Effector CD8-positive, alpha-beta T cell (primary cell): ENCODE measurements around the gene MAGOHB.
A peak's percentile ranks its signal among the peaks of the same experiment; 100 is the strongest.
"Not testable (repeated sequence)": the region's sequence is repeated elsewhere in the genome, so short reads cannot be mapped to it uniquely, and the experiment has no call there.

Experiments used
- DNase-seq: peaks from one replicate; lab custom pipeline; 2025; lab: John Stamatoyannopoulos, UW

Gene MAGOHB

GRCh38 chr12:10612984-10613348, 443 bp downstream of the MAGOHB start:
- DNase-seq, result no peak

DNA sequence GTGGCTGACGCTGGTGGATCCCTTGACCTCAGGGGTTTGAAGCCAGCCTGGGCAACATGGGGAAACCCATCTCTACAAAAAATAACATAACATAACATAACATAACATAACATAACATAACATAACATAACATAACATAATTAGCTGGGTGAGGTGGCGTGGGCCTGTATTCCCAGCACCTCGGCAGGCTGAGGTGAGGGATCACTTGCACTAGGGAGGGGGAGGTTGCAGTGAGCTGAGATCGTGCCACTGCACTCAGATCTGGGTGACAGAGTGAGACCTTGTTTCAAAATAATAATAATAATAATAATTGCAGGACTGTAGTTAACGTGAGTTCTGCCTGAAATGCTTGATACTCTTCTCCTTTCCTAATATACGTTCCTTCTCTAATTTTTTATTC, 1.3 kb downstream of the MAGOHB start:
- no peak for DNase-seq

- not testable (repeated sequence) for DNase-seq
Measured at GRCh38 chr12:10611258-10611657, 2.2 kb downstream of the MAGOHB start.

GRCh38 chr12:10610188-10610587, 3.2 kb downstream of the MAGOHB start:
- no peak for DNase-seq

- no peak for DNase-seq
Measured at GRCh38 chr12:10607885-10608458, 5.4 kb downstream of the MAGOHB start.

- no peak for DNase-seq
Measured at GRCh38 chr12:10601860-10602259, 11.5 kb downstream of the MAGOHB start.

- DNase-seq, result no peak
Measured at GRCh38 chr12:10600988-10601387, 12.4 kb downstream of the MAGOHB start.

- no peak for DNase-seq
Measured at GRCh38 chr12:10595881-10596280, 17.5 kb downstream of the MAGOHB start.

DNA sequence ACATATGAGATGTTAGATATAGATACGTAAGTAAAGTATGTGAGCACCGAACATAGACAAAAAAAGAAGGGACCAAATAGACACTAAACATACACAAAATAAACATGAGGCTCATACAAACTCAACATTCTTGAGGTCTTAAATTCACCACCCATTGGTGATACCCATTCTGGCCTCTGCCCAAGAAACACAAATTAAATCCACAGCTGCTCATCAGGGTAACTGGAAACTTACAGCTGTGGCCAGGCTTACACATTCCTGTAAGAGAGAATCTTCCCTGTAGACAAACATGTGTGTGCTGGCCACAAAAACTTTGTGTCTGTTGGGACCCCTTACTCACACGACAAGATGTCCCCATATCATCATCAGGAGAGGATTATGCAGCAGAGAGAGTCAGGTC, 22.4 kb downstream of the MAGOHB start:
- no peak for DNase-seq

GRCh38 chr12:10584415-10584814, 29.0 kb downstream of the MAGOHB start:
- no peak for DNase-seq

GRCh38 chr12:10582704-10583103, 30.7 kb downstream of the MAGOHB start:
- no peak for DNase-seq

DNA sequence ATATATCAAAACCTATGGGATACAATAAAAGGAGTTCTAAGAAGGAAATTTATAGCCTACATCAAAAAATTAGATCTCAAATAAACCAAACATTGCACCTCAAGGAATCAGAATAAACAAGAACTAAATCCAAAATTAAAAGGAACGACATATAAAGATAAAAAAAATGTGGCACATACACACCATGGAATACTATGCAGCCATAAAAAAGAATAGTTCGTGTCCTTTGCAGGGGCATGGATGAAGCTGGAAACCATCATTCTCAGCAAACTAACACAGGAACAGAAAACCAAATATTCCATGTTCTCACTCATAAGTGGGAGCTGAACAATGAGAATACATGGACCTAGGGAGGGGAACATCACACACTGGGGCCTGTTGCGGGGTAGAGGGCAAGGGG, 31.3 kb downstream of the MAGOHB start:
- DNase-seq, result not testable (repeated sequence)

DNA sequence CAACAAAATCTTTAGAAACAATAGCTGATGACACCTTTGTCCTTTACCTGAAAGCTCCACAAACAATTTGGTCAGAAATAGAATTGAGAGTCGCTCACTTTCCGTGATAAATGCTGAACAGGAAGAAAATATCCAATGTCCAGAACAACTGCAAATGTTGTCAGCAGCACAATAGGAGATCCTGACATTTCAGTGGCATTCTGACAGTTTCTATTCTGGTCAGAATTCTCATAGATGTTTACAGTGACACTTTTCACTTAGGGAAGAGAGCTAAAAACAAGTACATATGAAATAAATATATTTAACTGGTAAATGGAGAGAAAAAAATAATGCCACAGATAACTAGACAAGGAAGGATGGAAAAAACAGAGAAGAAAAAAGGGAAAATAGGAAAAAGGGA, 39.1 kb downstream of the MAGOHB start:
- DNase-seq, result no peak

- not testable (repeated sequence) for DNase-seq
Measured at GRCh38 chr12:10572021-10572490, 41.4 kb downstream of the MAGOHB start.

DNA sequence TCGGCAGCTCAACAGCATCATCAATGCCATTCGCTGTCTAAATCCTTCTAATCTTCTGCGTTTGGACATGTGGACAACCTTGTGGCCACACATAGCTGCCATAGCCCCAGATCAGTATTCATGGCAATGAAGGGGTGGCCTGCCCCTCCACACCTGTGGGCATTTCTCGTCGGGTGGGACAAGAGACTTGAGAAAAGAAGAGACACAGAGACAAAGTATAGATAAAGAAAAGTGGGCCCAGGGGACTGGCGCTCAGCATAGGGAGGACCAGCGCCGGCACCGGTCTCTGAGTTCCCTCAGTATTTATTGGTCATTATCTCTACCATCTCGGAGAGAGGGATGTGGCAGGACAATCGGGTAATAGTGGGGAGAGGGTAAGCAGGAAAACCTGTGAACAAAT, 42.3 kb downstream of the MAGOHB start:
- DNase-seq, result no peak

DNA sequence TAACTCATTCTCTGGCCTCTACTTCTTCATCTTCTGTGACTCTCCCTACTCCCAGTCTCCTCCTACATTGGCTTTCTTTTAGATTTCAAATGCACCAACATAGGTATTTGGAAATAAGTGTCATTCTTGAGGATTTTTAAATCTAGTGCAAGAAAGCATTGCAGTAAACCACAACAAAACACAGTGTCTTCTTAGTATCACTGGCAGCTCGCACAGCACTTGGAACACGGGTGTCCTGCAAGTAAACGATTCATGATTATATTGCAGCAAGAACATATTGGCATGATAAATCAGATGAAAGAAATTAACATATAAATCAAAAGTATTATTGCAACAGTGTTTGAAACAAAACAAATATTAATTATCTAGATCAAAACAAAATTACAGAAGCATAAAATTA, 45.6 kb downstream of the MAGOHB start:
- DNase-seq, result no peak

- DNase-seq, result no peak
Measured at GRCh38 chr12:10563966-10564365, 49.4 kb downstream of the MAGOHB start.

DNA sequence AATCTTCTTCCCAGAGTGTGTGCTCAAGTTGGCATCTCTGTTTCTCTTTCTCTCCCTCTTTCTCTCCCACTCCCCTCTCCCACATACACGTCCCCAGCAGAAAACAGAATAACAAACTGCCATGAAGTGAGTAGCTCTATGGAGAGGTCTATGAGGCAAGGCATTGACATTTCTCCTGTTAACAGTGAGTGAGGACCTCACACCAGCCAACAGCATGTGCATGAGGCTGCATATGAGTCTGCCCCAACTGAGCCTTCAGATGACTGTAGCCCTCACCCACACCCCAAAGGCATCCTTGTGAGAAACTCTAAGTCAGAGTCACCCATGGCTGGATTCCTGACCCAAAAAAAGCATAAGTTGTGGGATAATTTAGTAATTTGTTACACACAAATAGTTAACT, 50.4 kb downstream of the MAGOHB start:
- no peak for DNase-seq

- no peak for DNase-seq
Measured at GRCh38 chr12:10562306-10562933, 51.0 kb downstream of the MAGOHB start.

GRCh38 chr12:10559244-10559643, 54.2 kb downstream of the MAGOHB start:
- DNase-seq, result peak; percentile 28

DNA sequence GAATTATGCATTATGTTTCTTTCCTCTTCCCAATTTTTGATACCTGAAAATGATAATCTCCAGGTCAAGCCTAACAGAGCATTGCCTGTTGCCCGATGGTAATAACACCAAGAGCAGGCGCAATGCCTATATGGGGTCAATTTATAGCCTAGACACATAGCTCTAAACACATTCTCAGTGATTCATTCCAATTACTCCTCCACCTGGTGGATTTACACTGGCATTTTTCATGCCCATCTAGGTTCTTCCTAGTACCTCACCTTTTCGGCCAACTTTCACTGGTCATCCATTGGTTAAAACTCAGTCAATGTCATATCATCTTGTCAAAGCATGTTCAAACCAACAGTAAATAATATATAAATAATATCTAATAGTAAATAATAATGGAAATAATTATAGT, 54.6 kb downstream of the MAGOHB start:
- no peak for DNase-seq

GRCh38 chr12:10558301-10558700, 55.1 kb downstream of the MAGOHB start:
- no peak for DNase-seq

DNA sequence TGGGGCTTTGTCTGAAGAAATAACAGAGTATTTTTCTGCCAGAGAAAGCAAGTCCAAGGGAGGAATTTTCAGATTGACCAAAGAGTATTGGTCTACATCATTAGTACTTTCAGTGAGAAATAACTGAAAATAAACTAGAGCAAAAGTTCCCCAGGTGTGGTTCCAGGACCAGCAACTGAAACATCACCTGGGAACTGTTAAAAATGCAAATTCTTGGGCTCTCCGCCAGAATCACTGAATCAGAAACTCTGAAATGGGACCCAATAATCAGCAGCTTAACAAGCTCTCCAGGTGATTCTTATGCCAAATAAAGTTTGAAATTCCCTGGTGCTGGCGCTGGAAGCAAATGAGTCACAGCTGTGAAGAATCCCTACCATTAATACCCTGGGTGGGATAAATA, 55.6 kb downstream of the MAGOHB start:
- DNase-seq, result no peak

GRCh38 chr12:10557329-10557728, 56.1 kb downstream of the MAGOHB start:
- DNase-seq, result no peak
